Testis (tissue), 2 donors: ENCODE measurements around the gene ASPHD2.

Experiments used
- POLR2A ChIP-seq: fragments of 450-650 bp; IDR thresholded peaks from one replicate; pipeline ENCODE4 v1.6.1; 2017; ENCODE audit warnings: antibody characterized with exemption, mild to moderate bottlenecking, moderate library complexity
- TF ChIP-seq, protein P1 (sequence below), 3 experiments: fragments of 450-650 bp in 2 of 3; fragments of 200-600 bp in 1 of 3; sonication (generic) in 1 of 3; IDR thresholded peaks; one replicate each; pipeline ENCODE4 v1.5.1; 2016 to 2019; ENCODE audit warnings: antibody characterized with exemption in 3 of 3, mild to moderate bottlenecking in 2 of 3, moderate library complexity in 1 of 3

GRCh38 chr22:26480611-26480932 is 51.5 kb downstream of the ASPHD2 start:
- TF ChIP-seq, protein P1, sequence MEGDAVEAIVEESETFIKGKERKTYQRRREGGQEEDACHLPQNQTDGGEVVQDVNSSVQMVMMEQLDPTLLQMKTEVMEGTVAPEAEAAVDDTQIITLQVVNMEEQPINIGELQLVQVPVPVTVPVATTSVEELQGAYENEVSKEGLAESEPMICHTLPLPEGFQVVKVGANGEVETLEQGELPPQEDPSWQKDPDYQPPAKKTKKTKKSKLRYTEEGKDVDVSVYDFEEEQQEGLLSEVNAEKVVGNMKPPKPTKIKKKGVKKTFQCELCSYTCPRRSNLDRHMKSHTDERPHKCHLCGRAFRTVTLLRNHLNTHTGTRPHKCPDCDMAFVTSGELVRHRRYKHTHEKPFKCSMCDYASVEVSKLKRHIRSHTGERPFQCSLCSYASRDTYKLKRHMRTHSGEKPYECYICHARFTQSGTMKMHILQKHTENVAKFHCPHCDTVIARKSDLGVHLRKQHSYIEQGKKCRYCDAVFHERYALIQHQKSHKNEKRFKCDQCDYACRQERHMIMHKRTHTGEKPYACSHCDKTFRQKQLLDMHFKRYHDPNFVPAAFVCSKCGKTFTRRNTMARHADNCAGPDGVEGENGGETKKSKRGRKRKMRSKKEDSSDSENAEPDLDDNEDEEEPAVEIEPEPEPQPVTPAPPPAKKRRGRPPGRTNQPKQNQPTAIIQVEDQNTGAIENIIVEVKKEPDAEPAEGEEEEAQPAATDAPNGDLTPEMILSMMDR (IDR thresholded peaks at IDR 0.05): no peak
- no peak for TF ChIP-seq POLR2A
